Activated CD4-positive, alpha-beta T cell treated with anti-CD3 and anti-CD28 coated beads for 48 hours (primary cell): ENCODE results near the gene LYRM1.
"Not testable (repeated sequence)": the region's sequence is repeated elsewhere in the genome, so short reads cannot be mapped to it uniquely, and the experiment has no call there.

Source experiments
- DNase-seq: peaks from one replicate; pipeline ENCODE4 v3.0.0-alpha.2; 2020

Gene LYRM1

DNA sequence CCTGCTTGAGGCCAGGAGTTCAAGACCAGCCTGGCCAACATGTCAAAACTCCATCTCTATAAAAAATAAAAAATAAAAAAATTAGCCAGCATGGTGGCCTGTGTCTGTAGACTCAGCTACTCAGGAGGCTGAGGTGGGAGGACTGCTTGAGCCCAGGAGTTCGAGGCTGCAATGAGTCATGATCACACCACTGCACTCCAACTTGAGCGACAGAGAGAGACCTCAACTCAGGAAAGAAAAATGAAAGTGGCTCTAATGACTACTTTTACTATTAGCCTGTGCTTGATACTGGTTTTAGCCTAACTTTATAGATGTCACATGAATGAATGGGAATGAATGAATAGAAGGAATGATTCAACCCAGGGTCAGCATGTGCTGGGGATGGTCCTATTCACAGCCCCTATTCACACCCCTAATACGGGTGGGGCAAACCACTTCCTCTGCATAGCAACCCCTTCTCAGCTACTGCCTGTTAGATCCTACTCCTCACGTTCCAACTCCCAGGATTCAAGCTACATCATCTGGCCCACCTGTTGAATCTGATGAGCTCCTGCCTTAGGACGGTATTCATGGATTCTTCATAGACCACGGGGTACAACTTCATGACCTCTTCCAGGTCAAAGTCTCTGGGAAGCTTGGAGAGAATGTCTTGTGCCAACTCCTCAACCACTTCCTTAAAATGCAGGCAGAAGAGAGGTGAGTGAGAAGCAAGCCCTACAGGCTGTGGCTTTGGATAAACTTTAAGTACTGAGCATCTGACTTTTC lies 40.5 kb downstream of the LYRM1 start:
- peak; percentile 39 for DNase-seq

DNA sequence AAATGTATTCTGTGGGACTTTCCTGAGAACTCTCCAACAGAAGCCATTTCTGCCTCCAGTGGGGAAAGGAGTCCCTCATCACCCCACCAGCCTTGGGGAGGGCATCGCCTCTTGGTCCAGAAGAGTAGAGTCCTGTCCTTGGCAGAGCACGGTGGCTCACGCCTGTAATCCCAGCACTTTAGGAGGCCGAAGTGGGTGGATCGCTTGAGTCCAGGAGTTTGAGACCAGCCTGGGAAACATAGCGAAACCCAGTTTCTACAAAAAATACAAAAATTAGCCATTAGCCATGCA lies 41.0 kb downstream of the LYRM1 start:
- no peak for DNase-seq

DNA sequence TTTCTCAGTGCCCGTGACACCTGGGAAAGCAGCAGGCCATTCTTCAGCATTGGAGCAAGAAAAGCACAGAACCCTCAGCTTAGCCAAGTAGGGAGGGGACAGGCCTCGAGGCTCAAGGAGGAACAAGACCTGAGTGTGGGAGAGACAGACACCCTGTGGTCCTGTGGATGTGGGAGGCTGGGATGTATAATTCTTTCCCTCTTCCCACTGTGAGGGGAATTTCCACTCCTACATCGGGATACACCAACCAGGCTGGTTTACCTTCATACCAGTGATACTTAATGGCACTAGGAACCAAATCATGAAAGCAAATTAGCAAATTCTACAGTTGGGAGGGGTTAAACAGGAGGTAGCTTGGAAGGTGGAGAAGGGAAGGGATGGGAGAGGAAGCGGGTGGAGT lies 41.7 kb downstream of the LYRM1 start:
- no peak for DNase-seq

DNA sequence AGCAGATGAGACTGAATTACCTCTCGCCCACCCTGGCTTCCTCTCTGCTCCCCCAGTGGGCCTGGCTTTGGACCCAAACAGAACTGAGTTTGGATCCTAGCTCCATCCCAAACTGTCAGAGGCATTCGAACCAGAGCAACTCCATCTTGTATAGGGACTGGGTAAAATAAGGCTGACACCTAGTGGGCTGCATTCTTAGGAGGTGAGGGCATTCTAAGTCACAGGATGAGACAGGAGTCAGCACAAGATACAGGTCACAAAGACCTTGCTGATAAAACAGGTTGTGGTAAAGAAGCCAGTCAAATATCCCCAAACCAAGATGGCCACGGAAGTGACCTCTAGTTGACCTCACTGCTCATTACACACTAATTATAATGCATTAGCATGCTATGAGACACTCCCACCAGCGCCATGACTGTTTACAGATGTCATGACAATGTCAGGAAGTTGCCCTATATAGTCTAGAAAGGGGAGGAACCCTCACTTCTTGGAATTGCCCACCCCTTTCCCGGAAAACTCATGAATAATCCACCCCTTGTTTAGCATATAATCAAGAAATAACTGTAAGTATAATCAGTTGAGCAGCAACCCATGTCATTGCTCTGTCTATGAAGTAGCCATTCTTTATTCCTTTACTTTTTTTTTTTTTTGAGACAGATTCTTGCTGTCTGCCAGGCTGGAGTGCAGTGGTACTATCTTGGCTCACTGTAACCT lies 44.4 kb downstream of the LYRM1 start:
- DNase-seq: peak; percentile 80

DNA sequence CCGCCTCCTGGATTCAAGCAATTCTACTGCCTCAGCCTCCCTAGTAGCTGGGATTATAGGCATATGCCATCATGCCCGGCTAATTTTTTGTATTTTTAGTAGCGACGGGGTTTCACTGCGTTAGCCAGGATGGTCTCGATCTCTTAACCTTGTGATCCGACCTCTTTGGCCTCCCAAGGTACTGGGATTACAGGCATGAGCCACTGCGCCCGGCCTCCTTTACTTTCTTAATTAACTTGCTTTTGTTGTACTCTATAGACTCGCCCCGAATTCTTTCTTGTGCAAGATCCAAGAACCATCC lies 45.0 kb downstream of the LYRM1 start:
- DNase-seq: not testable (repeated sequence)

DNA sequence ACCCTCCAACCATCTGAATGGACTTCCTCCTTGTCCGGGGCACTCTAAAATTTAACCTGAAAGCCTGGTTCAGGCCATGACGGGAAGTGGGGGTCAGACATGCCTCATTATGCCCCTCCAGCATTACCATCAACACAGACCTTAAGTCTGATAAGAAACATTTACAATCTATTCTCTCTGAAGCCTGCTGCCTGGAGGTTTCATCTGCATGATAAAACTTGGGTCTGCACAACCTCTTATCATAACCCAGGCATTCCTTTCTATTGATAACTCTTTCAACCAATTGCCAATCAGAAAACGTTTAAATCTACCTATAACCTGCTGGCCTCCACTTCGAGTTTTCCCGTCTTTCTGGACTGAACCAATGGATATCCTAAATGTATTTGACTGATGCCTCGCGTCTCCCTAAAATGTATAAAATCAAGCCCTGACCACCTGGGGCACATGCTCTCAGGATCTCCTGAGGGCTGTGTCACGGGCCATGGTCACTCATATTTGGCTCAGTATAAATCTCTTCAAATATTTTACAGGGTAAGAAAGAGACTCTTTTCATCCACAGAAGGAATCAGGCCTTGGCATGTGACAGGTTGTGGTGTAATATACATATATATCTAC lies 45.6 kb downstream of the LYRM1 start:
- DNase-seq: no peak

DNA sequence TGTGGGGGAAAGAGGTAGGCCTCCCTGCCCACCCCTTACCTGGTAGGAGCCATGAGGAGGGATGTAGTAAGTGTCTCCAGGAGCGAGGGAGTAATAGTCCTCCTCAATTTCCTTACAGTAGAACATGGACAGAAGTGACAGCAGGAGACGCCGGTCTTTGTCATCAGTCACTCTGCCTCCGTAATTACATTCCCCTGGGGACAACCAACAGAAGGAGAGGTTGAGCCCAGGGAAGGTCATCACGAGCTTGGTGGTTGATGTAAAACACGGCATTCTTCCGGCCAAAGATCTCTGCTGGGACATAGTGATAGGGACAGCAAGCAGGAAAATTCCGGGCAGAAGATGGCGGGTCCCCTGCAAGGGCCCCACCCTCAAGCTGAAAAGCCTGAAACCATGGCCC lies 47.9 kb downstream of the LYRM1 start:
- no peak for DNase-seq

DNA sequence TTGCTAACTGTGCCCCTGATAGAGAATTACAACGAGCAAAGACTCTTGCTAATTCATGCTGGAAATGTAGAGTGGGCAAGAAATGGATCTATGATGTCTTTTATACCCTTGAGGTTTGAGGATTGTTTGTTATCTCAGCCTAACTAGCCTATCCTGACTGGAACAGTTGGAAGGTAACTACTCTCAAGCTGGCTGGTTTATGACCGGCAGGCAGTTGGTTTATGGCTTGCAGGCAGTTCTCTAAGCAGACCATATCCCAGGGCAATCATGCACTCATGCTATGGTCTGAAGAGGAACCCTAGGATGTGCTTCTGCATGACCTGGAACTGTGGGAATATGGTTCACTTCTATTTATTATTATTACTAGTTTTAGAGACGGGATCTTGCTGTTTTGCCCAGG lies 49.1 kb downstream of the LYRM1 start:
- no peak for DNase-seq

DNA sequence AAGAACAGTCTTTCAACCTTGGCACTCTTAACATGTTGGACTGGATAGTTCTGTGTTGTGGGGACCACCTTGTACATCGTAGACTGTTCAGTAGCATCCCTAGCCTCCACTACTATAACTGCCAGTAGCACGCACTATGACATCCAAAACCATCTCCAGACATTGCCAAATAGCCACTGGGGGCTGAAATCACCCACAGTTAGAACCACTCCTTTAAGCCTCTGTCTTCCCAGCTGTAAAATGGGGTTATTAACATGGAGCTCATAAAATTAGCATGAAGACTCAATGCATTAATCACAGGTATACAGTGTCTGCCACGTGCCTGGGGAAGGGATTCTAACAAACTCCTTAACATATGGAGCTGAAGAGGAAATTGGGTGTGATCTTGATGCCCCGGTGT lies 49.7 kb downstream of the LYRM1 start:
- DNase-seq: no peak

DNA sequence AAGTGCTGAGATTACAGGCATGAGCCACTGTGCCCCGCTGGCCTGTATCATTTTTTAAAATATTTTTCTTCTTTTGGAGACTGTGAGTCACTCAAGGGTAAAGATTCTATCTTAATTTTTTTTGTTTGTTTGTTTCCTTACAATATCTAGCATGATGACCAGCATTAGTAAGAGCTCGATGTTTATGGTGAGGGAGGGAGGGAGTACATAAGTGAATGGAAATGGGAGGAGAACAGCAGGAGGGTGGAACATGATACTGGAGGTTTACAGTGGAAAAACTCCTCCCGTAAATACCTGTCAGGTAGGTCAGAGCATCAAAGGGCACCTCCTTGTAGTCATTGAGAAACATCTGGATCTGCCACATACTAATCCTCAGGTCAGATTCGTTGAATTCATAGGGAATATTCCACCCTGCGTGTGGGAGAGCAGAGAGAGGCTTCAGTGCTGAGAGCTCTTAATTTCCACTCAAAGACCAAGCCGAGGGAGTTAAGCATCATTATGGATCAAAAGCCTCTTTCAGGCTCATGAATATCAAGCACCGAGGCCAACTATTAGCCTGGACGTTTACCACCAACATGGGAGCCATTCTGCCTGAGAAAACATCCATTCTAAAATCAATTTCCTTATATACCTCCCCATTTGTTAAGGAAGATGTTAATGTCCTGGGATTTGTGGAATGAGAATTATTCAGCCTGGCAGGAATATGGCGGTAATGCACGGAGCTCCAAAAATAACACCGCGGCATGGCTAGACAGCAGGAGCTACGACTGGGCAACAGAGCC lies 51.8 kb downstream of the LYRM1 start:
- DNase-seq: no peak

DNA sequence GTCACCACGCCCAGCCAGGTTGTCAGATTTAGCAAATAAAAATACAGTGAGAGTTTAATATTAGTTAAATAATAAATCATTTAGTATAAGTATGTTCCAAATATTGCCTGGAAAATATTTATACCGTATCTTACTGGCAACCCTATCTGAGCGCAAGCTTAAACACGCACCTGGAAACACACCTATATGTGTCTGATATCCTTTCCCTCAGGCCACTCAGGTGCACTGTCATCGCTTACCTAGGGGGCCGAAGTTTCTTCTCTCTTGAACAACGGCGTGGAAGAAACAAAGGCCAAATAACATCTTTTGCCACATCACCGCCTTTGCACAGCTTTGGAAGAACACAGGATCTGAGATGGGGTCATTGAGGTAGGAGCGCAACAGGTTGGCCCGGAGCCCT lies 54.0 kb downstream of the LYRM1 start:
- DNase-seq: no peak

DNA sequence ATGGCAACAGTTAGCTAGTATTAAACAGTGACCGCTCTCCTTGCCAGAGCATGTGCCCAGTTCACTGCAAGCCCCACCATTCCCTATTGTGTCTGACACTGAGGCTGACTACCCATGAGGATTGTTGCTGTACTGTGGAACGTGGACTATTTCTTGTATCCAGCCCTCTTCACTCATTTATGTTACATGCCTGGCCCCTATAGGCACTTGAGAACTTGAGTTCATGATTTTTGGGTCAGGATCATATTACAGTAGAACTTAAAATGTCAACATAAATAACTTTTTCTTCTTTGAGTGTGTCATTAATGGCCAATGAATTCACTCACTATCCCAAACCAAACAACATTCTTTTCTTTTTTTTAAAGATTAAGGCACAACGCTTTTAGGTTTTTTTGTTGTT lies 55.7 kb downstream of the LYRM1 start:
- no peak for DNase-seq

DNA sequence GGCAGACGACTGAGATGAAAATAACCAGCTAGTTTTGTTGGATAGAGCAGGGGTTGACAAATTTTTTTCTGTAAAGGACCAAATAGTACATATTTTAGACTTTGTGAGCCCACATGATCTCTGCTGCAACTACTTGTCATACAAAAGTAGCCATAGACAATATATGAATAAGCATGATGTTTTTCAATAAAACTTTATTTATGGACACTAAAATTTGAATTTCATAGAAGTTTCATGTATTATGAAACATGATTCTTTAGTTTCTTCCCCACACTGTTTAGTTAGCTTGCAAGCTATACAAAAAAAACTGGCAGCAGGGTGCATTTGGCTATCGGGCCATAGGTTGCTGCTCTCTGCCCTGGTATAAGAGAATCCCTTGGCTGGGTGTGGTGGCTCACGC lies 56.6 kb downstream of the LYRM1 start:
- no peak for DNase-seq

DNA sequence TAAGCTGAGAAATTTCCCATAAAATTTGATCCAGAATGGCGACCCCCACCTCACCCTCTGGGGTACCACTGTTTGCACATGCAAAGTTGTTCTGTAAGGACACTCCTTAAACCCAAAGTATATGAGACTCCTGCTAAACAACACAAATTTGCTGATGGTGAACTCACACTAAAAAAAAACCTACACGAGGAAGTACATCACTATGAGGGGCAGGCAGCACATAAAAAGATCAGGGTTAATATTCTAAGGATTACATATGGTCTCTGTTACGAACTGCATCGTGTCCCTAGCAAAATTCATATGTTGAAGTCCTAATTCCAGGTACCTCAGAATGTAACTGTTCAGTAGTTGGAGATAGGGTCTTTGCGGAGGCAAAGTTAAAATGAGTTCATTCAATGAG lies 60.3 kb downstream of the LYRM1 start:
- no peak for DNase-seq

DNA sequence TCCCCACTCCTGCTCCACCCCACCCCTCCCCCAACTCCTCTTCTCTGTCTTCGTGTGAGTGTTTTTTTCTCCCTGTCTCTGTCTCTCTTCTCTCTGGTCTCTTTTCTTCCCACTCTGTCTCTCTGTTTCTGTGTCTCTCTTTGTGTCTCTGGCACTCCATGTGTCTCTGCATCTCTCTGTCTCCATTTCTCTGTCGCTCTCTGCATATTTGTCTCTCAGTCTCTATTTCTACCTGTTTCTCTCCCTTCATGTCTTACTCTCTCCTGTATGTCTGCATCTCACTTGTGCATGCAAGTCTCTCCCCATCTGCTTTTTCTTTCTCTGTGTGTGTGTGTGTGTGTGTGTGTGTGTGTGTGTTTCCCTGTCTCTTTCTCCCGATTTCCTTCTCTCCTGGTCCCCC lies 68.2 kb downstream of the LYRM1 start:
- no peak for DNase-seq

DNA sequence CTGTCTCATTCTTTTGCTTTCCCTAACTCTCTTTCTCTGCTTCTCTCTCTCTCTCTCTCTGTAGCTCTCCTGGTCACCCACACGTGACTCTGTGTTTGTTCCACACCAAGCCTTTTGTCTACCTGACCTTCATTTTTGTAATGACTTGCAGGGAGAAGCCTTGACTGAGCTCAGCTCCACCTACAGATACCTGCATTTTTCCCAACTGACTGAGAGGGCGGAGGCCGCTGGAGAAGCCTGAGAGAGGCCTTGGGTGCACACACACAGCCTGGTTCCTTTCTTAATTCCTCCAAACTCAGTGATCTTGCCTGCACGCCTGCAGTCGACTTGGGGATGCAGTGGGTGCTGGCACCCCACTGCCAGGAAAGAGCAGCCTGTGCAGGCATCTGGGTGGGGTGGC lies 68.8 kb downstream of the LYRM1 start:
- no peak for DNase-seq

DNA sequence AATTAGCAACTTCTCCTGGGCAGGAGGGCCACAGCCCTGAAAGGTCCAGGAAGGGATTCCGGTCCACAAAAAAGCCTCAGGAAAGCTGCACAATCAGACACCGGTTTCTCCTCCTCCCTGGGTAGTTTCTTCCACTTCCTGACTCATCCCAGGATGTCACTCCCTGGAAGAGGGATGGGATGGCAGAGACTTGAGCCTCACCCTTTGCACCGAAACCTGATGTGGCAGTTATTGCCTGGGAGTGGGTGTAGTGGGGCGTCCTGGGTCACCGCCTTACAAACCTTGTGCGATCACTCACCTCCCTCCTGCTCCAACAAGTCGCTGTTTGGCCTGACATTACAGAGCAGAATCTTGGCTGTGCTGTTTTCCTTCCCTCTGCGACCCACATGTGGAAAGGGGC lies 70.8 kb downstream of the LYRM1 start:
- DNase-seq: no peak

DNA sequence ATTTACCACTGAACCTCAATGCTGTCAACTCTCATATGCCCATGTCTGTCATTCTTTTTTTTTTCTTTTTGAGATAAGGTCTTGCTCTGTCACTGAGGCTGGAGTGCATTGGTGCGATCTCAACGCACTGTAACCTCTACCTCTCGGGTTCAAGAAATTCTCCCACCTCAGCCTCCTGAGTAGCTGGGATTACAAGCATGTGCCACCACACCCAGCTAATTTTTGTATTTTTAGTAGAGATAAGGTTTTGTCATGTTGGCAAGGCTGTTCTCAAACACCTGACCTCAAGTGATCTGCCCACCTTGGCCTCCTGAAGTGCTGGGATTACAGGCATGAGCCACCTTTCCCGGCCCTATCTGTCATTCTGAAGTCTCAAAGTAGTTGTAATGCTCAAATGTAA lies 72.6 kb downstream of the LYRM1 start:
- not testable (repeated sequence) for DNase-seq
